Amniotic stem cell (primary cell): ENCODE data around the gene OR6A2.
"Not testable (repeated sequence)": the region's sequence is repeated elsewhere in the genome, so short reads cannot be mapped to it uniquely, and the experiment has no call there.

Source experiments
- DNase-seq: peaks from one replicate; lab custom pipeline; 2025; lab: John Stamatoyannopoulos, UW

The OR6A2 gene

DNA sequence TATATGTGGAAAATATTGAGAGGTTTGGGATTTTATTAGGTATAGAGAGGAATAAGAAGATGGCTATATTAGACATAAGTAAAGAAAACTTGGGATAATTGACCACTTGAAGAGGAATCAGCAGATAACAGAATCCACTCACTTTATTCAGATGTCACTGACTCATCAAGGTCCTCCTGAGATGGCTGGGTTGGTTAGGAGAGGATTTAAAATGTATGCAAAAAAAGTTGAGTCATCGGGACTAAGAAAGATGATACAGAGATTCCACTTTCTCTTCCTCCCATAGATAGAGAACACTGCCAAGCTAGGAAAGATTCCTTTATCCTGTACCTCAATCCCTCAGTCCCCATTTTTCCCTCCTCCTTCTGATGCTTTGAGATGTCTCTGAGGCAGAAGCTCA lies at the start of gene OR6A2:
TSS of gene OR6A2 (minus strand) at position 288 of the 400 bp plus-strand sequence. CDS start 3,981 bp downstream, outside the sequence.
- DNase-seq: no peak

DNA sequence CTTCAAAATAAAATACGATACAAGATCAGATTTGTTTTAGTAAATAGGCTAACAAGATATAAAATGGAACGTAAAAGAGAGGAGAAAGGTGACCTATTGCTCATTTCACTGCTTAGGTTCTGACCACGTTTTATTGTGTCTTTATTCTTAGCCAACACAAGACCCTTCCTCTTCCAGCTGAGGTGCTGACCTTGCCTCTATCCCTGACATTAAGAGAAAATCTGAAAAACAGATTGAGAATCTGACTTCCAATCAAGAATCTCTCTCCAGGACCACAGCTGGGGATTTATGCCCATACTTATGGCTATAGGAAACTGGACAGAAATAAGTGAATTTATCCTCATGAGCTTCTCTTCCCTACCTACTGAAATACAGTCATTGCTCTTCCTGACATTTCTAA lies 45.9 kb upstream of the OR6A2 start, which contains the start of gene OR10A5:
TSS of gene OR10A5 (plus strand) at position 301 of the 400 bp plus-strand sequence. CDS start at position 301, 0 bp downstream.
- no peak for DNase-seq

DNA sequence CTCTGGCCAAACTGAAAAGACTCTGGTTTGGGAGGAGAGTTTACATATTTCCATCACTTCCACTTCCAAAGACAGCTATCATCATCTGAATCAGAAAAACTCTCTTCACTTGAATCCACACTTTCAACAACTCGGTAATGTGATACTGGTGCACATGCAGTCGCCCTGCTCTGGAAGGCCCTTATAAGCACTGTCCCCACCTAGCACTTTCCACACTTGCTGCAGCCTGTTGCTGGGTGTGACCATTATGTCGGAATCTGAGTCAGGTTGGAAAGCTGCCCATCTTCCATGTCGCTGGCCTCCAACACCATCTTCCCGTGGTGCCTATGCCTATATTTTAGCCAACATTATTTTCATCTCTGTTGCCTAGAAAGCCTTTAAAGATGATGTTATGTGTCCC lies 44.9 kb upstream of the OR6A2 start:
- DNase-seq: no peak

DNA sequence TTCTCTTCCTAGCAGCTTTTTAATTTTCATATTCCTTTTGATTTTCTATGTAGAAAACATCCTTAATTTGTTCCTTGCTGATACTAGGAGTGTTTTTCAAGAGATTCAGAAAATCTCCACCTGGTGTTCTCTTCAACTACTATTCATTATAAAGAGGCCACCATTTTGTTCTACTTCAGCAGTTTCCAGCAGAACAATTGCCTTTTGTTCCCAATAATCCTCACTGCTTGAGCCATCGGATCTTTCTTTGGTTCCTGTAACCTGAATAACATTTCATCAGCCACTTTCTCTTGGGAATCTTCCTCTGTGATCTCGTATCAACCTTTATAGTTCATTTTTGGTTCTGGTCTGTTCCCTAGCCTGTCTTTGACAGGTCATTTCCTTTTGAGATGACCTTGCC lies 44.2 kb upstream of the OR6A2 start:
- DNase-seq: no peak

- no peak for DNase-seq
Measured at GRCh38 chr11:6841694-6842093, 42.2 kb upstream of the OR6A2 start.

DNA sequence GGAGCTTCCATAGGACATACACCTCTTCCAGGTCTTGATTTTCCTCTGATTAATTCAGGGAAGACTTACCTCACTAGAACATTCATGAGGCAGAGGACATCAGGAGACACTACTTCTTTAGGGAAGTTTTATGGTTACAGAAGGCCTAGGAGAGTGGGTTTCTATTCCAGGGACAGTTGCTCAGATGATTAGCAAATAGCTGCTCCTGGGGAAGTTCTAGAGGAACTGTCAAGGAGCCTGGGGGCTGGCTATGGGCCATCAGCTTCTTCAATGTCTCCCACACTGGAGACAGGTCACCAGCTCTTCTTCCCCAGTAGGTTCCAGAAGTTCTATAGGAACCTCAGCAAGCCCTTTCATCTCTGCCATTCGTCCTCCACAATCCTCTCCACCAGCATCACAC lies 34.5 kb upstream of the OR6A2 start:
- no peak for DNase-seq

DNA sequence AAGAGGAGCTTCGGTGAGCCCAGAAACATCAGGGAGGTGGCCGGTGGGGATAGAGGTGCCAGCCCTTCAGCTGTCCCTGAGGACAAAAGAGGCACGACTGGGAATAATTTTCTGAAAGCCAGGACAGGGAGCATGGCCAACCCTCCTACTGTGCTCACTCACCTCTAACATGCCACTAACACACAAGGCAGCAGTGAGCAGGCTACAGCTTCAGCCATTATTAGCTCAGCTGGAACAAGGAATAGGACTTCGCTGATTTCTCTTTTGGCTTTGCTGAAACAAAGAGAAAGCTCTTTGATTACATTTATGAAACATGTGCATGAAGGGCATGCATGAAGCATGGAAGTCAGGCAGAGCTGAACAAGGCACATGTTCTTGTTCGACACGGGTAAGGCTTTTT lies 33.9 kb upstream of the OR6A2 start:
- DNase-seq: no peak

GRCh38 chr11:6828103-6828502 lies 28.6 kb upstream of the OR6A2 start:
- no peak for DNase-seq

GRCh38 chr11:6825231-6825744 lies 25.8 kb upstream of the OR6A2 start:
- no peak for DNase-seq

- no peak for DNase-seq
Measured at GRCh38 chr11:6824136-6824823, 24.8 kb upstream of the OR6A2 start.

- no peak for DNase-seq
Measured at GRCh38 chr11:6818967-6819366, 19.5 kb upstream of the OR6A2 start.

GRCh38 chr11:6817694-6818093 lies 18.2 kb upstream of the OR6A2 start:
- DNase-seq: no peak

GRCh38 chr11:6813656-6814055 lies 14.2 kb upstream of the OR6A2 start:
- no peak for DNase-seq

GRCh38 chr11:6812390-6813005 lies 13.0 kb upstream of the OR6A2 start:
- DNase-seq: peak; percentile 3

DNA sequence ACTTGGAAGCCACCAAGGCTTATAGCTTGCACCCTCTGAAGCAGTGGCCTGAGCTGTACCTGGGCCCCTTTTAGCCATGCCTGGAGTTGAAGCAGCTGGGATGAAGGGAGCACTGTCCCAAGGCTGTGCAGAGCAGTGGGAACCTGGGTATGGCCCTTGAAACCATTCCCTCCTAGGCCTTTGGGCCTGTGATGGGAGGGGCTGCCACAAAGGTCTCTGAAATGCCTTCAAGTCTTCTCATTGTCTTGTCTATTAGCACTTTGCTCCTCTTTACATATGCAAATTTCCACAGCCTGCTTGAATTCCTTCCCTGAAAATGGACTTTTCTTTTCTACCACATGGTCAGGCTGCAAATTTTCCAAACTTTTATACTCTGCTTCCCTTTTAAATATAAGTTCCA lies 1.6 kb upstream of the OR6A2 start:
- not testable (repeated sequence) for DNase-seq

- DNase-seq: no peak
Measured at GRCh38 chr11:6794639-6795038, 4.8 kb downstream of the OR6A2 start.

DNA sequence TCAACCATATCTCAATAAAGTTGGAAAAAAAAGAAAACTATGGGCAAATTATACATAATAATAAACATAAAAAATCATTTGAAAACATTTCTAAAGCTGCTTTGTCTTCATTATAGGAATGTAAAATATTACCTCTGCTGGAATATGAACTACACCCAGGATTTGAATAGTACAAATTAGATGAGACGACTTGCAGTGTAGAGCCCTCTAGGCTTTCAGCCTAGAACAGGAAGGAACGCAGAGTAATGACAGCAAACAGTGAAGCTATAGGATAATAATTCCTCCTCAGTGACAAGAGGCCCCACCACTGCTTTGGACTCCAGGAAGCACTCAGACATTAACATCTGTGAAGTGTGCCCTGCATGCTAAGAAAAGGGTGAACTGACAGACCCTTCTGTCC lies 8.9 kb downstream of the OR6A2 start:
- DNase-seq: no peak

GRCh38 chr11:6782720-6783119 lies 16.8 kb downstream of the OR6A2 start, which contains the start of gene OR2AG1:
Gene OR2AG1, plus strand, starts transcription at chr11:6783020. Its CDS starts 2,018 bp downstream, at chr11:6785038.
- no peak for DNase-seq

DNA sequence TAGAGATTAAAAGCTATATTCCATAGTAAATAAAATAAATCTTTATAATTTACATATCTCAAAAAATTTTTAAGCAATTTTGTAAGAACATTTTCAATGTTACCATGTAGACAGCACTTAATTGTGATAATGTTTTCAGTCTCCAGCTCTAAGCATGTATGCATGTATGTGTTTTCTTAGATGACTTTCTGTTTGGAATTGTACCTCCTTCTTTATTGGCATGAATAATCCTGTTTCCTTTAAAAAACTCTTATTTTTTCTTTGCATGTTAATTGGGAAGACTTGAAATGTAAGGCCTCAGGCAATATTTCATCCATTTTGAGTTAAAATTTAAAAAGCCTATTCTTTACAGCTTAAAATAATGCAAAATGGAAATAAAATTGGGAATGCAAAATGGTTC lies 18.7 kb downstream of the OR6A2 start:
- DNase-seq: no peak

DNA sequence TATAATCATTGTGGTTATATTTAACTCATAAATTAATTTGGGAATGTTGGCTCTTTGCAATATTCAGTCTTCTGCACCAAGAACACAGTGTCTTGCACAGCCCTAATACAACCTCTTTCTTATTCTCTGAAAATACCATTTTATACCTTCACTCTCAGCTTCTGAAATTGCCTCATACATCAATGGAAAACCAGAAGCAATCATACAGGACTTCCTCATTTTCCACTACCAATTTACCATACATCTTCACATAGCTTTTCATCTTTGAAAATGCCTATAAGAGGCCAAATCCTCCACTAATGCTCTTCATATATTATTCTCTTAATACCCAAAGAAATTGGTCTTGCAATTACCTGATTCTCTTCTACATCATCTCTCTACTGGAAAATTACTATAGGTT lies 21.0 kb downstream of the OR6A2 start:
- no peak for DNase-seq

GRCh38 chr11:6771926-6772893 lies 27.3 kb downstream of the OR6A2 start, which contains the start of gene OR2AG2:
Gene OR2AG2, minus strand, starts transcription at chr11:6771976. Its CDS starts 3,019 bp downstream, at chr11:6768957.
- DNase-seq: no peak

DNA sequence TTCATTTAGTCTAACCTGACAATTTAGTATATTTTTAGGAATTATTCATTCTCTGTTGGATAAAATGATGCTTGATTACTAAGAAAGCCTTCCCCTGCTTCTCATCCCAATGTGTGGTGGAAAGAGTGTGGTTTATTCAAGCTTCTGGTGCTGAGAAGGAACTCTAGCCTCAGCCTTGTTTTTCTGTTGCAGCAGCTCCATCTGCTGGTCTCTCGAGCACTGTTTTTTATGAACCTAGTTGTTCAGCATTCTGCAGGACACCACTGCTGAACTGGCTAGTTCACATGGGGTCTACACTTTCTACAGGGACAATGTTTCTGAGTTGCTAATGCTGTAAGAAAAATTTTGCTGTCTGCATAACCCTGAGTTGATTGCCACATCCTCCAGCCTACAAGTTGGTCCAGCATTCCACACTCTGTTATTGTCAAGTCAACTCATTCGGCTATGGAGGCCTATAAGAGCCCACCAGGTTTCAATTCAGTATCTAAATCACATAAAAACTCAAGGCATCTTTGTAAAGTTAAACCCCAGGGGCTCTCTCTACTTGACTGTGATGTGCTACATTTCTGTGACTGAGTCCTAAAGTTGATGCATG lies 42.0 kb downstream of the OR6A2 start:
- DNase-seq: peak; percentile 9
